HG02970 (cell line): Measurements from ENCODE around the gene POU3F3.

ENCODE experiments used
- ATAC-seq: cut with Tn5 transposase; IDR thresholded peaks from one replicate; pipeline ENCODE4 v1.9.1; 2021; ENCODE audit warnings: mild to moderate bottlenecking, moderate library complexity, moderate number of reproducible peaks; ENCODE audit not compliant: unreplicated experiment, low FRiP score

Gene POU3F3

DNA sequence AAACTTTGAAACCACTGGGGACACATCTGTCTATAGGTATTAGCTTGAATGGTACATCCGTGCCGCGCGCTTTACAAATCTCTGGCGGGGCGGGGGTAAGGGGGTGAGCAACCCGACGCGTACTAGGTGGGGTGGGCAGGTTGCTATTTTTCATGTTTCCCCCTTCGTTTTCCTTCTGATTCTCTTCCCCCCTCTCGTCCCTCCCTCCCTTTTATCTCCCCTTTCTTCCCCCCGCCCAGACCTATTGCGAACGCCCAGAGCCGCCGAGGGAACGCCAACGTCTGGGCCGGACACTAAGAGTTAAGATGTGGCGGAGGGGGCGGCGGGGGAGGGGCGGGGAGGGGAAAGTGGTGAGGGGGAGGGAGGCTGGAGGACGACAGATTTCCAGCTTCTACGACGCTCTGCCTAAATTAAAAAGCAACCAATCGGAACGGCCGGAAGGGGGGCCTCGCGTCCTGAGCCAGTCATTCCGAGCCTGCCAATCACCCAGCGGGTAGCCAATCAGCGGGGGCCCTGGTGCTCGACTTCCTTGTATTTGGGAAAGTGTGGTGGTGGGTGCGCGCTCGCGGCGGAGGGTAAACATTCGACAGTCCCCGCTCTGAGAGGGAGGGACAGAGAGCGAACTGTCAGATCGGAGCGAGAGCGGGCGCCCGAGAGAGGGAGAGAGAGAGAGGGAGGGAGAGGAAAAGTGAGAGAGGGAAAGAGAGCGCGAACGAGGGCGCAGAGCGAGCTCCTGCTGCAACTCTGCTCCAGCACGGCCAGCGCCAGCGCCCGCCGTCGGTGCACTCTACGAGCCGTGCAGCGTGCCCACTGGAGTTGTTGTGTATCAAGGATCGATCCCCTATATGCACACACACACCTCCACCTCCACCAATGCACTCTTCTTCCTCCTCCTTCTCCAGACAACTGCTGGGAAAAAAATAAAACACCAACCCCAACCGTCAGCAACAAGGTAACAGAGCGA is at the start of gene POU3F3:
TSS of gene POU3F3 (plus strand) at position 582 of the 964 bp plus-strand sequence. CDS start 1,396 bp downstream, outside the sequence.
- no peak for ATAC-seq

DNA sequence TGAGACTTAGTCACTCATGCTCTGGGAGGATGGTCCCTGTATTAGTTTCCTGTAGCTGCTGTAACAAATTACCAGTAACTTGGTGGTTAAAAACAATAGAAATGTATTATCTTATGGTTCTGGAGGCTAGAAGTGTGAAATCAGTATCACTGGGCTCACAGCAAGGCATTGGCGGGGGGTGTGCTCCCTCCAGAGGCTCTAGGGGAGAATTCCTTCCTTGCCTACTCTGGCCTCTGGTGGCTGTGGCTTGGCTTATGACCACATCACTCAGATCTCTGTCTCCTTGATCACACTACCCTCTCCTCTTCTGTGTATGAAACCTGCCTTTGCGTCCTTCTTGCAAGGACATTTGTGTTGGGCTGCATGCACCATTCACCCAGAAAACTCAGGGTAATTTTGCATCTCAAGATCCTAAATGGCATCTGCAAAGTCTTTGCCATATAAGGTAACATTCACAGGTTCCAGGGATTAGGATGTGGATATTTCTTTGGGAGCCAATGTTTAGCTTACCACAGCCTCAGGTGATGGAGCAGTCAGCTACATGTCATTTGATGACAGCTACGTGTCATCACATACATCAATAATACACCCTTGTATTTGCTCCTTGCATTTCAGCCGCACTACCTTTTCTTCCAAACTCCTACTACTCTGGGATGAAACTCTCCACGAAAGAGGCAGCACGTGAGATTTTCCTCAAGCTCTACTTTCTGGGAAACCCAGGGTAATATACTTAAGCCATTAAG is 49.6 kb upstream of the POU3F3 start:
- no peak for ATAC-seq

DNA sequence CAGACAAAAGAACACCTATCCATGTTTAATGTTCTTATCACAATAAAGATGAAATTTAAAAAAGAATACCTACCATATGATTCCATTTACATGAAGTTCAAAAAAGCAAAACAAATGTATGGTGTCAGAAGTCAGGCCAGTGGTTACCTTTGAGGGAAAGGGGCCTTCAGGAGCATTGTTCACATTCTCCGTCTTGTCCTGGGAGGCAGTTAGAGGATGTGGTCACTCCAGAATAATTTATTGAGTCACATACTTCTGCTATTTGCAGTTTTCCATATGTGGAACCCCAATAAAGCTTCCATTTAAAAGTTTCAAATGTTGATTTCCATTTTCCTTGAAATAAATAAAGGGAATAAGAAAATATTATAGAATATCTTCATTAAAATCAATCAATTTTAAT is 41.6 kb upstream of the POU3F3 start:
- ATAC-seq: no peak

DNA sequence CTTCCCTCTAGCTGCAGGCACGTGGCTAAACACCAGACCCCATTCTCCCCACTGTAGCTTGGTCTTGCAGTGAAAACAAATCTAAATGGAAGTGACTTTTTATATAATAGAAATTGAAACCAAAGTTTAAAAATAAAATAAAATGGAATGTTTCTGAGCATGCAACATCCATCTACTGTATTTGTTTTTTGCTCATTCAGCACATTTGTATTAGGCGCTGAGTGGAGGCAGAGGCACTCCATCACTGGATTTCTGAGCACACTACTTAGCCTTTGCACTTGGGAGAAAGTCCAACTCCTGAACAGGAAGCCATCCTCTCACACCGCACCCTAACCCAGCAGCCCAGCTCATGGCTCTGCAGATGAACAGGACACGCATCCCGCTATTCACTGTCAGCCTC is 37.8 kb upstream of the POU3F3 start:
- ATAC-seq: no peak

DNA sequence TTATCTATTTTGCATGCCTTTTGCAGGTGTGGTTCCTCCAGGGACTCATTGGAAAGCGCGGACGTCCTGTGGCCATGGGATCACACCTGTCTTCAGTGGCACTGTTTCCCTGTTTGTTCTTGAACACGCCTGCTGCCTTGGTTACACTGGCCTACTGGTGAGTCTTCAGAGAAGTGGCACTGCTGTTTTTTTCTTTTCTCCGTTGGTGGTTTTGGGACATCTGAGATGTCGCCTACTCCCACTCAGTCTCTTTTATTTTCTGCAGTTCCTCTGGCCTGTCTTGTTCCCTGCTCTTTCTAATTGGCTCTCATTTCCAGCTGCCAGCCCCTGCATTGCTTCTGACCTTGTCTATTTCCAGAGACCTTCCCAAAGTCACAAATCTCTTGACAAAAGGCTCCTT is 35.7 kb upstream of the POU3F3 start:
- no peak for ATAC-seq

DNA sequence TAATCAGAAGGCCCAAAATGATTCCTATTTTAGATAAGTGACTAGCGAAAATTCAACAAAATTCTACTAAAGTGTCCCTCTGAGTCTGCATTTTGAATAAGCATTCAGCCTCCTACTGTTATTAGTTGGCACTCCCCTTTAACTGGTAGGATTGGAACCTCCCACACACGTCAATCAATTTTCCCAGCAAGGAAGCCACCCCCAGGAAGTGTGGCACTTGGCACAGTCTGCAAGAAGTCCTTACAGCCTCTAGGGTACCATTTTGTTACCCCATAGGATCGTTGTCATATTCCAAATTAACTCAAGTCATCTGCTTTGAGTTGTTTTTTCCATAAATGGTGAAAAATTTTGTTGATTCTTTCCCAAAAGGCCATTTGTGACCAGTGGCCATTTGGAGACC is 33.8 kb upstream of the POU3F3 start:
- no peak for ATAC-seq

DNA sequence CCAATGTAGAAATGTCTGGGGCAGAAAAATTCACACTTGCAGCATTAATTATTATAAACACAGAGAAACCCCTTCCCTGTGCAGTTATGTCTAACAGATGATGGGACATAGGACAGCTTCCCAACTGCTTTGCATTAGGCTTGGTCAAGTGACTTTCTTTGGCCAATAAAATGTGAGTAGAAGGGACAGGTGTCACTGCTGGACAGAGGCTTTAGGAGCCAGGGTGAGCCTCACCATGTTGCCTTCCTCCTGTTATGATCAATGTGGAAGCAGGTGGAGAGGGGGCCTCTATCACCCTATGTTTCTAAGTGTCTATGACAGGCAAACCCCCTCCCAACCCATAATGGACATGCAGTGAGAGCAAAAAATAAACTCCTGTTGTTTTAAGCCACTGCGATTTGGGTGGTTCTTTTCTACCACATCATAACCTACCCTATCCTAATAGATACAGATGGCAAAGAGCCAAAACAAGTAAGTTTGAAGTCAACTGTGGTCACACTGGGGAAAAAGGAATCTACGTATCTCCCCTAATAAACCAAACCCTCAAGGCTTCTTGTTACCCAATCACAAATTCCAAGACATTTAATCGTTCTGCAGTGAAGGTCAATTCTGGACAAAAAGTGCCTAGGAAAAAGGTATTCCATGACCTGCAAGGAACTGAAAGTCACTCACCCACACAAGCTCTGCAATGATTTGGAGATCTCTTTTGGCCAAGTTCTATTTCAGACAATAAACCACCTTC is 28.6 kb upstream of the POU3F3 start:
- ATAC-seq: no peak

DNA sequence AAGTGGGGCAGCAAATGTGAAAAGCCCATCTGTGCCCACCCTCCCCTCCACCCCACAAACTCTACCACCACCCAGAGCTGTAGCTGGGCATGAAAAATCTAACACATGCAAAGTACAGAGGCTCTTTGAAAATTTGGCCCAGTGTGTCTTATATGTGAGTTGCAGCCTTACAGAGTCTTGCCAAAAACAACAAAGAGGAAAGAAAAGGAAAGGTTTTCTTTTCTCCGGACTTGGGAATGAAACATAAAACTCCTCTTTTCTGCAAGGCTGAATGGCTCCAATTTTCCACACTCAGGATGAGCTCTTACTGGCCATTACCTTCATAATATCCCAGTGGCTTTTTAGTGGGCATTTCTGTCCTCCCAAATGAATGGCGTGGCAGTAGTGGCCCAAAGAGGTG is 27.9 kb upstream of the POU3F3 start:
- ATAC-seq: no peak

DNA sequence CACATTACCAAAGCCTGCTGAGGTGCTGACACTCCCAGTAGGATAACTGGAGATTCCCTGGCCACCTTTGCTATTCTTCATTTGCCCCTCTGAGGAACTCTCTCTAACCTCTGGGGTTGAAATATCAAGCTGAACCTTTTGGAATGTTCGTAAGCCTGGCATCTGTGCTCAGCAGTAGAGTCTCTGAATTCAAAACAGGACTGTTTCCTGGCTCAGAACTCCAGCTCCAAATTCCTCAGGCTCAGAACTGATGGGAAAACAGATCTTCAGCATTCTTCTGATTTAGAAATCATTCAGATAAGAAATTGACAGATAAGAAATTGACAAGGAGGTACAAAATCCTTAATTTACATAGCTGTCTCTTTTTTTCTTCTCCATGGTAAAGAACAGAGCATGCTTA is 22.2 kb upstream of the POU3F3 start:
- ATAC-seq: no peak

DNA sequence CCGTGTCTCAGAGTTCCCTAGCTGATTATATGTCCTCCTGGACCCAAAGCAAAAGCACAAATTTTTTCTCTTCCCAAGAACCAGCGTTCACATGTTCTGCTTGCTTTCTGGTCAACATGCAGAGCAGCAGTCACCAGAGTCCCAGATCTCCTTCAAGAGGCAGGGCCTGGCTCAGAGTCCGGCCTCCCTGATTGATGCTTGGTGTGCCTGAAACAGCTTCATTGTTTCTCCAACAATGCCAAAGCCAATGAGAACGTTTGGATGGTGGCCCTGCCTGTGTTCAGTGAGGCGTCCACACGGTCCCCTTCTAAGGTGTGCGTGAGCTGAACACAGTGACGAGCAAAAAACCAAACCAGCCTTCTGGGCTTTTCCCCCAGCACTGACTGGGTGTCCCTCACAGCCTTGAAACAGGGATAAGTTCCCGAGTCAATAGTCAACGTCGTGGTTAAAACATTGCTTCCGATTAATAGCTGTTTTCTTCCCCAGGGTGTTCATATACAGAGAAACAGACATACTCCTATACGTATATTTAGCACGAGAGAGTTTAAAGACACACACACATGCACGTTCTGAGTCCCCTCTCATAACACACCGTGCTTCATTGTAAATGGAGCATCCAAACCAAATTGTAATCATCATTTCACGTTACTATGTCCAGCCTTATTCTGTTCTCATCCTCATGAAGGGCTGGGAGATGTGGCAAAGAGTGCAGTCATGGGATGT is 19.3 kb upstream of the POU3F3 start:
- no peak for ATAC-seq

DNA sequence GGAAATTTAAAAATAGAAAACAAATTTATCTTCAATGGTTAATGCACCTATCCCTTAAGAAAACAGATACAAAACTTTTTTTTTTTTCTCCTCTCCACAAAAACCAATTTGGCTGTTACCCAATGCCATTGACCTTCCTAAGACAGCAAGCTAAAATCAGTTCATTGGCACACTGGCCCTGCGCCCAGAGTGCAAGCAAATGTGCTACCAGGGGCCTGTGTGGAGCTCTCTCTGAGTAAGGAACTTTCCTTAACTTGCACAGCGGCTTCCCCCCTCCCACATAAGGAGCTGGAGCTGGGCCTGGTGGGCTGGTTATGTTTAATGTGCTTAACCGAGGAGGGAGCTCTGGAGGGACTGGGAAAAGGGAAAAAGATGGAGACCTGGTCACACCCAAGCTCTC is 17.6 kb upstream of the POU3F3 start:
- ATAC-seq: no peak

DNA sequence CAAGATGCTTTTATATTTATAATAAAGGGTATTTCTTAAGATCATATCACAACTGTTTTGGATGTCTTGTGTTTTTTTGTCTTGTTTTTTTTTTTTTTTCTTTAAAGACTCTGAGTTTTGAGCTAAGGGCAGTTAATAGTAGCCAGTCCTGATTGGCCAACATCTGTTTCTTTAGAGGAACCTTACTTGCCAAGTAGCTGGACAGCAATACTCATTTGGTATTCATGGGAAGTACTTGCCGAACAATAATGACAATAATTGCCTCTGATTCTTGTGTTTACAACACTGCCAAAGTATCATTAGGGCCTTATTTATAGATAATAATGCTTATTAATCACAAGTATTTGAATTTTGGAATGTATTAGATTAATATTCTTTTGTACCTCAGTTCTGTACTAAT is 17.1 kb upstream of the POU3F3 start:
- ATAC-seq: no peak

DNA sequence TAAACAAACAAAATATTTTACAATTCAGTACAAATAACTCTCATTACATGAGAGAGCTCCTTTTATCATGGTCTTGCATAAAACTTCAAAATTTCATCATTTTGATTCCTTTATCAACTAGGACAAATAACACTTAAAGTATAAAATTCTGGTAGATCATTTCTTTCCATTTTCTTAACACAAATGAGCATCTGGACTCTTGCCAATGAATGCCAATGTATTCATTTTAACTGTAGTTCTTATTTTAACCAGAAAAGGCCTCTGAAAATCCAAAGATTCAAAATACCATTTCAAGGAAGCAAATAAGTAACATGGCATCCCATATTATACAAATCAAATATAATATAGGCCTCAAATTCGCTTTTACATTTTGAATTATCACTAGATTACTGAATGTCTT is 13.8 kb upstream of the POU3F3 start:
- no peak for ATAC-seq

DNA sequence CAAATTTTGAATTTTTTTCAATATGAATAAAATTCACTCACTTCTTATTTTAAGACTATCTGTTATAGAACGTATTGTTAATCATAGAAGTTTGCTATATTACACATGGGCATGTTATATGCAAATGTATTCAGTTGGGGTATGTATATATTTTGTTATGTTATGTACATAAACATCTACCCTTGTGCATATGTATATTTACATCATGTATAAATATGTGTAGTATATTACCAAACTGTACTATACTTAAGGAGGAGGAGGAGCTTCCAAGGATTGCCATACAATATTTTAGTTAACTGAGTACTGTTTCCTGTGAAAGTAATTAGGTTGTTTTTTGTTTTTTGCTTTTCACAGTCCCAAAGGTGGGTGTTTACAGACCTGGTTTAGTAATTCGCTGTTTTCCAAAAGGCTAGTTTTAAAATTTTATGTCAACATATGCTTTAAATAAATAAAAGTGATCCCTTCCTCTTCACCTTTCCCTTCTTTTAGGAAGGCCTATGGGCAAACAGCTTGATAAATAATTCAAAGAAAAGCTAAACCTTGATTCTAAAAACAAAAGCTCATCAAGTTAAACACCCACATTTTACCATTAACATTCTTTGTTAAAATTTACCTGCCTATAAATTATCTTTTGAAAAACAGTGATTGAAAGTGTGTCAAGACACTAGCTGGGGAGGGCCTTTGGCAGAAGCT is 12.9 kb upstream of the POU3F3 start:
- no peak for ATAC-seq

DNA sequence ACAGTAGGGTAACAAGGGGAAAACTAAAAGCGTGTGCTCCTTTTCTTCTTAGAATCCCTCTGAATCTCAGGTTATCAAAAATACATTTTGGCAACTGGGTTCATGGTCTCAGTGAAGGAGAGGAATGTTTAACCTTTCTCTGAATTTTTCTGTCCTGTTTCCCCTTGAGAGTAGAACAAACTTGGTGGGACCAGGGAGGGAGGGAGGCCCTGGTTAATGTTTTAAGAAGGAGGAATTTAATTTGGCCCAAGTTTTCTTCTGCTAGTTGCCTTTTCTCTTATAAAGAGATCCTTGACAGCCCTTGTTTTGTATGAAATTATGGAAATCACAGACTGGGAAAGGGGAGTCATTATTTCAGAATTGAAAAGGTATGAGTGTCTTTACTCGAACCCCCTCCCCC is 12.2 kb upstream of the POU3F3 start:
- ATAC-seq: no peak

DNA sequence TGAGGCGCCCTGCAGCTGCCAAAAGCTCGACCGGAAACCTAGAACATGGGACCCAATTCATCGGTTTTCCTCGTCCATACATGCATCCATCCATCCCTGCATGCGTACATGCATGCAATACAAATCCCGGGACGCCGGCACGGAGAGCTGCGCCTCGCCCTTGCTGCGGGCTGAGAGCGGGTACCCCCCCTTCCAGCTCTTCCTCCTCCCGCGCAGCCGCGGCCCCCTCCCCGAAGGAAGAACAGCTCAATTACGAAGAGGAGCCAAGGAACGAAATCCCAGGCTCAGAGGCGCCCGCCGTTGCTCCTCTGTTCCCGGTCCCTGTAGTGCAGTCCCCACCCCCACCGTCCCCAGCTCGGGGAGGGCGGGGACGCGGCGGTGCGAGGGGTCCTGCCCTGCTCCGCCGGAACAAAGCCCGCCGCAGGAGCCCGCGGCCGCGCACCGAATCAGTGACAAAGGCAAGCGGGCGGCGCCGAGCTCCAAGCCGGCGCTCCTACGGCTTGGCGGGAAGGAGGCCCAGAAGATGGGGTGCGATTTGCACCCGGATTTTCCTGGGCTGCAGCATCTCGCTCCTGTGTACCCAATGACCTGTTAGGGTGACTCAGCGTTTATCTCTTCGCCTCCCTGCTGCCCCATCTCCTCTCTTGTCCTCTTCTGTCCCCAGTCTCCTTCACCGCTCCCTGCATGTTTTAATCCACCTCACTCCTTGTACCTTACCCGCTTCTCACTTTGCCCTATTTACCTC is 8.9 kb upstream of the POU3F3 start:
- ATAC-seq: no peak

DNA sequence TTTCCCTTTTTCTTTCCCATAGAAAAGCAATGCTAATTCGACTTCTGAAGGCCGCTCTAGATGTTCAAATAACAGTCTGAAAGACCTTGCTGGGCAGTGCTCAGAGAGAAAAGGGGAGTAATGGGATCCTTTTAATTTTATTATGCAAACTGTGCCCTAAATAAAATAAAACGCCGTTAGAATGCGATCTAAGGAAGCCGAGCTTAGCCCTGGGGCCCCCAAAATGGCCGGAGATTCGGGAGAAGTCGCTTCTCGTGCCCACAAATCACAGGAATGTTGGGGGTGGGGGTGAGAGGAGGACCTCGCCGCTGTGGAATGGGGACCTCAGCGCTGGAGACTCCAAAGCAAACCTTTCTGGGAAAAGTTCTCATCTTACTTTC is 8.4 kb upstream of the POU3F3 start:
- ATAC-seq: no peak

DNA sequence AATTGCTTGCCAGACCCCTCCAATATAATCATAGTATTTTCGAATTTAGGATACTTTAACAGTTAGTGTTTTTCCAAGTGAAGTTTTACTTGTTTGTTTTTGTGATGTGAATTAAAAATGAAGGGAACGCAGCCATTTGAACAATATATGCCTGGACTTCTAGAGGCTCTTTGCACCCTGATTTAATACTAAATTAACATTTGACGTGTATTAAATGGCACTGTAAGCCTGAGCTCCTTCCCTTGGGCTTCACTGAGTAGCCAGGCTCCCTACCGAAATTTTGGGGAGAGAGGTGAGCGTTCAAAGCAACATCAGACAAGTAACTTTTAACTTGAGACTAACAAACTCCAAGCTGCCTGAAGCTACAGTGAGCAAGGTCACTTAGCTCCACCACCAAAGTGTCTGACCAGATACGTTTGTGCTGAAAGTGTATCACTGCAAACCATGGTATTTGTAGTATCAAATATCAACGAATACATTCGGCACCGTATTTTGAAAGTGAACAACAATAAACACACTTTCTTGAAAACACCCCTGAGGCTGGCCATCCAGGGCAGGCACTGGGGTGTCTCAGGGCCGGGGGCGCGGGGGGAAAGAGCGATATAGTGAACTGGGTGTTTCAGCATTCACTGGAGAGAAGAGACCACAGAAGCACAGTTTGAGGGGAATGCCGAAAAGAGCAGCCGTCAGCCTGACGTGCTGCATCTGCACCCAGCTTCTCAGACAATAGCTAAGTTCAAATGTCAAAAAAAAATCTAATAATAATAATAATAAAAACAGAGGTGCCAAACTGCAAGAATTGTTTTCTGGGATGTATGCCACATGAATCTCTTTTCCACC is 7.7 kb upstream of the POU3F3 start:
- no peak for ATAC-seq
